GM18511 (cell line): ENCODE measurements around the gene MYO5C.

Experiments used
- ATAC-seq: cut with Tn5 transposase; IDR thresholded peaks from one replicate; pipeline ENCODE4 v1.9.1; 2021; ENCODE audit warnings: mild to moderate bottlenecking, moderate library complexity; ENCODE audit not compliant: unreplicated experiment

MYO5C gene

GRCh38 chr15:52278636-52279367, 16.8 kb downstream of the MYO5C start:
- ATAC-seq = no peak

GRCh38 chr15:52278135-52278534, 17.5 kb downstream of the MYO5C start:
- no peak for ATAC-seq

GRCh38 chr15:52277575-52277974, 18.0 kb downstream of the MYO5C start:
- no peak for ATAC-seq

GRCh38 chr15:52276256-52276770, 19.3 kb downstream of the MYO5C start:
- no peak for ATAC-seq

- ATAC-seq = no peak
Measured at GRCh38 chr15:52263563-52264282, 31.9 kb downstream of the MYO5C start.

- no peak for ATAC-seq
Measured at GRCh38 chr15:52262364-52262763, 33.2 kb downstream of the MYO5C start.

- ATAC-seq = peak; percentile 100
Measured at GRCh38 chr15:52261498-52262242, 33.9 kb downstream of the MYO5C start.

- no peak for ATAC-seq
Measured at GRCh38 chr15:52261026-52261425, 34.6 kb downstream of the MYO5C start.

- no peak for ATAC-seq
Measured at GRCh38 chr15:52259503-52259902, 36.1 kb downstream of the MYO5C start.

GRCh38 chr15:52258461-52258860, 37.1 kb downstream of the MYO5C start:
- ATAC-seq = no peak

GRCh38 chr15:52257734-52258062, 37.9 kb downstream of the MYO5C start:
- no peak for ATAC-seq

GRCh38 chr15:52256930-52257733, 38.5 kb downstream of the MYO5C start:
- ATAC-seq = no peak

GRCh38 chr15:52256366-52256765, 39.2 kb downstream of the MYO5C start:
- ATAC-seq = peak; percentile 49

GRCh38 chr15:52255935-52256334, 39.7 kb downstream of the MYO5C start:
- ATAC-seq = no peak

- no peak for ATAC-seq
Measured at GRCh38 chr15:52255008-52255407, 40.6 kb downstream of the MYO5C start.

- ATAC-seq = peak; percentile 49
Measured at GRCh38 chr15:52254391-52254790, 41.2 kb downstream of the MYO5C start.

- ATAC-seq = no peak
Measured at GRCh38 chr15:52252781-52253180, 42.8 kb downstream of the MYO5C start.

- no peak for ATAC-seq
Measured at GRCh38 chr15:52251144-52251860, 44.3 kb downstream of the MYO5C start.

- ATAC-seq = no peak
Measured at GRCh38 chr15:52247461-52247860, 48.1 kb downstream of the MYO5C start.
